Activated CD4-positive, CD25-positive, alpha-beta regulatory T cell treated with anti-CD3 and anti-CD28 coated beads, Interleukin-2, amount 50 U/mL, for 72 hours (primary cell): ENCODE measurements around the gene PCNT.

Experiments used
- DNase-seq: peaks from one replicate; pipeline ENCODE4 v3.0.0; 2021

Gene PCNT

GRCh38 chr21:46323710-46324389 is at the start of gene PCNT, which contains the start of gene C21orf58:
TSS of gene PCNT (plus strand) at chr21:46324156. CDS start at chr21:46324229, 73 bp downstream.
TSS of gene C21orf58 (minus strand) at chr21:46323870. CDS start at chr21:46322738, 1,132 bp downstream.
- DNase-seq = peak; percentile 98

GRCh38 chr21:46274797-46275390 is 49.1 kb upstream of the PCNT start:
- no peak for DNase-seq

GRCh38 chr21:46284077-46284644 is 39.8 kb upstream of the PCNT start:
- DNase-seq = no peak

- DNase-seq = no peak
Observed at GRCh38 chr21:46284733-46285132, 39.2 kb upstream of the PCNT start.

- DNase-seq = no peak
Observed at GRCh38 chr21:46285206-46285661, 38.7 kb upstream of the PCNT start, which contains the start of gene MCM3AP. TSS of gene MCM3AP (minus strand) at chr21:46285611. CDS start at chr21:46285286, 325 bp downstream.

GRCh38 chr21:46285761-46286647 is 38.0 kb upstream of the PCNT start, which contains the start of gene YBEY:
TSS of gene YBEY (plus strand) at chr21:46286342. CDS start at chr21:46286914, 572 bp downstream.
- DNase-seq = peak; percentile 87

GRCh38 chr21:46286648-46287002 is 37.3 kb upstream of the PCNT start:
- DNase-seq = no peak

- DNase-seq = no peak
Observed at GRCh38 chr21:46287541-46287940, 36.4 kb upstream of the PCNT start.

- DNase-seq = no peak
Observed at GRCh38 chr21:46289655-46290179, 34.2 kb upstream of the PCNT start.

- no peak for DNase-seq
Observed at GRCh38 chr21:46291561-46291960, 32.4 kb upstream of the PCNT start.

GRCh38 chr21:46294647-46295176 is 29.2 kb upstream of the PCNT start:
- no peak for DNase-seq

GRCh38 chr21:46295177-46295770 is 28.7 kb upstream of the PCNT start:
- DNase-seq = no peak

GRCh38 chr21:46295996-46296752 is 27.8 kb upstream of the PCNT start:
- DNase-seq = no peak

GRCh38 chr21:46297338-46298271 is 26.4 kb upstream of the PCNT start:
- no peak for DNase-seq

- DNase-seq = no peak
Observed at GRCh38 chr21:46299167-46299566, 24.8 kb upstream of the PCNT start.

GRCh38 chr21:46301759-46302158 is 22.2 kb upstream of the PCNT start:
- DNase-seq = no peak

GRCh38 chr21:46304437-46304836 is 19.5 kb upstream of the PCNT start:
- DNase-seq = no peak

GRCh38 chr21:46304955-46305354 is 19.0 kb upstream of the PCNT start:
- no peak for DNase-seq

- no peak for DNase-seq
Observed at GRCh38 chr21:46307625-46308024, 16.3 kb upstream of the PCNT start.

- DNase-seq = no peak
Observed at GRCh38 chr21:46308431-46308830, 15.5 kb upstream of the PCNT start.
